ENCODE results near the gene C17orf67. TPM values are rescaled to one million over a fixed set of nuclear protein-coding genes. Genes with fewer than 3 reads are reported as not detected.

The C17orf67 gene
- total and polyA plus RNA-seq, 2 experiments from 2014 or later: 1.0 to 3.7 TPM

DNA sequence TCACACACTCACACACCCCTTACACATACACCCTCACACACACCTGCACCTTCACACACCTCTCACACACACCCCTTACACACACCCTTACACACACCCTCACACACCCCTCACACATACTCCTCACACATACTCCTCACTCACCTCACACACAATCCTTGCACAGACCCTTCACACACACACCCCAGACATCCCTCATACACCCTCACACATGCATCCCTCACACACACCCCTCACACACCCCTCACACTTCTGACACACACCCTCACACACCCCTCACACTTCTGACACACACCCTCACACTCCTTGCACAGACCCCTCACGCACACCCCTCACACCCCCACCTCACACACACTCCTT is 23.9 kb downstream of the C17orf67 start:
- H3K9me3 Mint-ChIP-seq: no peaks in the 10 kb centered on the region
- H3K4me1 Mint-ChIP-seq: peaks cover 9% of the 10 kb centered on the region
- no peak overlapping the region for H3K4me3 ChIP-seq
- no peaks in the 10 kb centered on the region for H3K79me2 ChIP-seq (replicated peaks; ENCODE audit: insufficient read depth)
- no peaks in the 10 kb centered on the region for H3K9me2 ChIP-seq (ENCODE audit: insufficient read depth)
- no peaks in the 10 kb centered on the region for H3F3A ChIP-seq (replicated peaks; ENCODE audit: low read depth)
- H3K27me3 ChIP-seq (ENCODE audit: insufficient read depth): no peaks in the 10 kb centered on the region
- H4K20me1 ChIP-seq (replicated peaks; ENCODE audit: insufficient read depth): no peaks in the 10 kb centered on the region
- no peak overlapping the region for H2AFZ ChIP-seq
- H3K4me2 ChIP-seq: no peak overlapping the region
- ATAC-seq (no peak), DNase-seq (ENCODE audit: low spot score) (no peak)
- no peaks in the 10 kb centered on the region for H3K36me3 ChIP-seq (ENCODE audit: insufficient read depth)
- no peak overlapping the region for H3K4me3 Mint-ChIP-seq
- no peak overlapping the region for H3K27ac ChIP-seq (ENCODE audit: low read depth)
- H3K27ac Mint-ChIP-seq: no peak overlapping the region
- no peaks in the 10 kb centered on the region for H3K4me1 ChIP-seq (ENCODE audit: insufficient read depth)
- TF ChIP-seq CREB1 (CRISPR knock-in tag; IDR thresholded peaks at IDR 0.05; ENCODE audit: low read depth) (no peak), EZH2phosphoT487 (IDR thresholded peaks at IDR 0.05; ENCODE audit: unreplicated experiment) (no peak), STAT1 (IDR thresholded peaks at IDR 0.05; ENCODE audit: unreplicated experiment) (no peak), EZH2 (IDR thresholded peaks at IDR 0.05; ENCODE audit: low read depth, unreplicated experiment) (no peak), ZNF331 (CRISPR knock-in tag; IDR thresholded peaks at IDR 0.05; ENCODE audit: low read depth) (no peak), NANOG (IDR thresholded peaks at IDR 0.05; ENCODE audit: borderline replicate concordance) (no peak), JUNB (IDR thresholded peaks at IDR 0.05; ENCODE audit: unreplicated experiment) (no peak), ZNF114 (CRISPR knock-in tag; IDR thresholded peaks at IDR 0.05) (no peak), POLR2AphosphoS5 (IDR thresholded peaks at IDR 0.05; ENCODE audit: low read depth) (no peak)
- TF ChIP-seq, protein P1, sequence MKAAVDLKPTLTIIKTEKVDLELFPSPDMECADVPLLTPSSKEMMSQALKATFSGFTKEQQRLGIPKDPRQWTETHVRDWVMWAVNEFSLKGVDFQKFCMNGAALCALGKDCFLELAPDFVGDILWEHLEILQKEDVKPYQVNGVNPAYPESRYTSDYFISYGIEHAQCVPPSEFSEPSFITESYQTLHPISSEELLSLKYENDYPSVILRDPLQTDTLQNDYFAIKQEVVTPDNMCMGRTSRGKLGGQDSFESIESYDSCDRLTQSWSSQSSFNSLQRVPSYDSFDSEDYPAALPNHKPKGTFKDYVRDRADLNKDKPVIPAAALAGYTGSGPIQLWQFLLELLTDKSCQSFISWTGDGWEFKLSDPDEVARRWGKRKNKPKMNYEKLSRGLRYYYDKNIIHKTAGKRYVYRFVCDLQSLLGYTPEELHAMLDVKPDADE (IDR thresholded peaks at IDR 0.05): no peak
- TF ChIP-seq, protein P2, sequence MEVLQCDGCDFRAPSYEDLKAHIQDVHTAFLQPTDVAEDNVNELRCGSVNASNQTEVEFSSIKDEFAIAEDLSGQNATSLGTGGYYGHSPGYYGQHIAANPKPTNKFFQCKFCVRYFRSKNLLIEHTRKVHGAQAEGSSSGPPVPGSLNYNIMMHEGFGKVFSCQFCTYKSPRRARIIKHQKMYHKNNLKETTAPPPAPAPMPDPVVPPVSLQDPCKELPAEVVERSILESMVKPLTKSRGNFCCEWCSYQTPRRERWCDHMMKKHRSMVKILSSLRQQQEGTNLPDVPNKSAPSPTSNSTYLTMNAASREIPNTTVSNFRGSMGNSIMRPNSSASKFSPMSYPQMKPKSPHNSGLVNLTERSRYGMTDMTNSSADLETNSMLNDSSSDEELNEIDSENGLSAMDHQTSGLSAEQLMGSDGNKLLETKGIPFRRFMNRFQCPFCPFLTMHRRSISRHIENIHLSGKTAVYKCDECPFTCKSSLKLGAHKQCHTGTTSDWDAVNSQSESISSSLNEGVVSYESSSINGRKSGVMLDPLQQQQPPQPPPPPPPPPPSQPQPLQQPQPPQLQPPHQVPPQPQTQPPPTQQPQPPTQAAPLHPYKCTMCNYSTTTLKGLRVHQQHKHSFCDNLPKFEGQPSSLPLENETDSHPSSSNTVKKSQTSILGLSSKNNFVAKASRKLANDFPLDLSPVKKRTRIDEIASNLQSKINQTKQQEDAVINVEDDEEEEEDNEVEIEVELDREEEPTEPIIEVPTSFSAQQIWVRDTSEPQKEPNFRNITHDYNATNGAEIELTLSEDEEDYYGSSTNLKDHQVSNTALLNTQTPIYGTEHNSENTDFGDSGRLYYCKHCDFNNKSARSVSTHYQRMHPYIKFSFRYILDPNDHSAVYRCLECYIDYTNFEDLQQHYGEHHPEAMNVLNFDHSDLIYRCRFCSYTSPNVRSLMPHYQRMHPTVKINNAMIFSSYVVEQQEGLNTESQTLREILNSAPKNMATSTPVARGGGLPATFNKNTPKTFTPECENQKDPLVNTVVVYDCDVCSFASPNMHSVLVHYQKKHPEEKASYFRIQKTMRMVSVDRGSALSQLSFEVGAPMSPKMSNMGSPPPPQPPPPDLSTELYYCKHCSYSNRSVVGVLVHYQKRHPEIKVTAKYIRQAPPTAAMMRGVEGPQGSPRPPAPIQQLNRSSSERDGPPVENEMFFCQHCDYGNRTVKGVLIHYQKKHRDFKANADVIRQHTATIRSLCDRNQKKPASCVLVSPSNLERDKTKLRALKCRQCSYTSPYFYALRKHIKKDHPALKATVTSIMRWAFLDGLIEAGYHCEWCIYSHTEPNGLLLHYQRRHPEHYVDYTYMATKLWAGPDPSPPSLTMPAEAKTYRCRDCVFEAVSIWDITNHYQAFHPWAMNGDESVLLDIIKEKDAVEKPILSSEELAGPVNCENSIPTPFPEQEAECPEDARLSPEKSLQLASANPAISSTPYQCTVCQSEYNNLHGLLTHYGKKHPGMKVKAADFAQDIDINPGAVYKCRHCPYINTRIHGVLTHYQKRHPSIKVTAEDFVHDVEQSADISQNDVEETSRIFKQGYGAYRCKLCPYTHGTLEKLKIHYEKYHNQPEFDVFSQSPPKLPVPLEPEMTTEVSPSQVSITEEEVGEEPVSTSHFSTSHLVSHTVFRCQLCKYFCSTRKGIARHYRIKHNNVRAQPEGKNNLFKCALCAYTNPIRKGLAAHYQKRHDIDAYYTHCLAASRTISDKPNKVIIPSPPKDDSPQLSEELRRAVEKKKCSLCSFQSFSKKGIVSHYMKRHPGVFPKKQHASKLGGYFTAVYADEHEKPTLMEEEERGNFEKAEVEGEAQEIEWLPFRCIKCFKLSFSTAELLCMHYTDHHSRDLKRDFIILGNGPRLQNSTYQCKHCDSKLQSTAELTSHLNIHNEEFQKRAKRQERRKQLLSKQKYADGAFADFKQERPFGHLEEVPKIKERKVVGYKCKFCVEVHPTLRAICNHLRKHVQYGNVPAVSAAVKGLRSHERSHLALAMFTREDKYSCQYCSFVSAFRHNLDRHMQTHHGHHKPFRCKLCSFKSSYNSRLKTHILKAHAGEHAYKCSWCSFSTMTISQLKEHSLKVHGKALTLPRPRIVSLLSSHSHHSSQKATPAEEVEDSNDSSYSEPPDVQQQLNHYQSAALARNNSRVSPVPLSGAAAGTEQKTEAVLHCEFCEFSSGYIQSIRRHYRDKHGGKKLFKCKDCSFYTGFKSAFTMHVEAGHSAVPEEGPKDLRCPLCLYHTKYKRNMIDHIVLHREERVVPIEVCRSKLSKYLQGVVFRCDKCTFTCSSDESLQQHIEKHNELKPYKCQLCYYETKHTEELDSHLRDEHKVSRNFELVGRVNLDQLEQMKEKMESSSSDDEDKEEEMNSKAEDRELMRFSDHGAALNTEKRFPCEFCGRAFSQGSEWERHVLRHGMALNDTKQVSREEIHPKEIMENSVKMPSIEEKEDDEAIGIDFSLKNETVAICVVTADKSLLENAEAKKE (CRISPR knock-in tag; IDR thresholded peaks at IDR 0.05): no peak
- TF ChIP-seq, protein P3, sequence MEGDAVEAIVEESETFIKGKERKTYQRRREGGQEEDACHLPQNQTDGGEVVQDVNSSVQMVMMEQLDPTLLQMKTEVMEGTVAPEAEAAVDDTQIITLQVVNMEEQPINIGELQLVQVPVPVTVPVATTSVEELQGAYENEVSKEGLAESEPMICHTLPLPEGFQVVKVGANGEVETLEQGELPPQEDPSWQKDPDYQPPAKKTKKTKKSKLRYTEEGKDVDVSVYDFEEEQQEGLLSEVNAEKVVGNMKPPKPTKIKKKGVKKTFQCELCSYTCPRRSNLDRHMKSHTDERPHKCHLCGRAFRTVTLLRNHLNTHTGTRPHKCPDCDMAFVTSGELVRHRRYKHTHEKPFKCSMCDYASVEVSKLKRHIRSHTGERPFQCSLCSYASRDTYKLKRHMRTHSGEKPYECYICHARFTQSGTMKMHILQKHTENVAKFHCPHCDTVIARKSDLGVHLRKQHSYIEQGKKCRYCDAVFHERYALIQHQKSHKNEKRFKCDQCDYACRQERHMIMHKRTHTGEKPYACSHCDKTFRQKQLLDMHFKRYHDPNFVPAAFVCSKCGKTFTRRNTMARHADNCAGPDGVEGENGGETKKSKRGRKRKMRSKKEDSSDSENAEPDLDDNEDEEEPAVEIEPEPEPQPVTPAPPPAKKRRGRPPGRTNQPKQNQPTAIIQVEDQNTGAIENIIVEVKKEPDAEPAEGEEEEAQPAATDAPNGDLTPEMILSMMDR (conservative IDR thresholded peaks at IDR 0.05; ENCODE audit: low read depth in 2 of 2): no peak
- TF ChIP-seq, protein P4, sequence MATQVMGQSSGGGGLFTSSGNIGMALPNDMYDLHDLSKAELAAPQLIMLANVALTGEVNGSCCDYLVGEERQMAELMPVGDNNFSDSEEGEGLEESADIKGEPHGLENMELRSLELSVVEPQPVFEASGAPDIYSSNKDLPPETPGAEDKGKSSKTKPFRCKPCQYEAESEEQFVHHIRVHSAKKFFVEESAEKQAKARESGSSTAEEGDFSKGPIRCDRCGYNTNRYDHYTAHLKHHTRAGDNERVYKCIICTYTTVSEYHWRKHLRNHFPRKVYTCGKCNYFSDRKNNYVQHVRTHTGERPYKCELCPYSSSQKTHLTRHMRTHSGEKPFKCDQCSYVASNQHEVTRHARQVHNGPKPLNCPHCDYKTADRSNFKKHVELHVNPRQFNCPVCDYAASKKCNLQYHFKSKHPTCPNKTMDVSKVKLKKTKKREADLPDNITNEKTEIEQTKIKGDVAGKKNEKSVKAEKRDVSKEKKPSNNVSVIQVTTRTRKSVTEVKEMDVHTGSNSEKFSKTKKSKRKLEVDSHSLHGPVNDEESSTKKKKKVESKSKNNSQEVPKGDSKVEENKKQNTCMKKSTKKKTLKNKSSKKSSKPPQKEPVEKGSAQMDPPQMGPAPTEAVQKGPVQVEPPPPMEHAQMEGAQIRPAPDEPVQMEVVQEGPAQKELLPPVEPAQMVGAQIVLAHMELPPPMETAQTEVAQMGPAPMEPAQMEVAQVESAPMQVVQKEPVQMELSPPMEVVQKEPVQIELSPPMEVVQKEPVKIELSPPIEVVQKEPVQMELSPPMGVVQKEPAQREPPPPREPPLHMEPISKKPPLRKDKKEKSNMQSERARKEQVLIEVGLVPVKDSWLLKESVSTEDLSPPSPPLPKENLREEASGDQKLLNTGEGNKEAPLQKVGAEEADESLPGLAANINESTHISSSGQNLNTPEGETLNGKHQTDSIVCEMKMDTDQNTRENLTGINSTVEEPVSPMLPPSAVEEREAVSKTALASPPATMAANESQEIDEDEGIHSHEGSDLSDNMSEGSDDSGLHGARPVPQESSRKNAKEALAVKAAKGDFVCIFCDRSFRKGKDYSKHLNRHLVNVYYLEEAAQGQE (IDR thresholded peaks at IDR 0.05; ENCODE audit: unreplicated experiment): no peak
- peaks cover 2% of the 10 kb centered on the region for H3K27me3 Mint-ChIP-seq (ENCODE audit: insufficient read depth, low read depth, poor library complexity)
- no peaks in the 10 kb centered on the region for H3K36me3 Mint-ChIP-seq (ENCODE audit: low read depth)

Measured in GM23338 (cell line).